ENCODE results near the gene RPL26.
"Not testable (repeated sequence)": the region's sequence is repeated elsewhere in the genome, so short reads cannot be mapped to it uniquely, and the experiment has no call there.

RPL26 gene

GRCh38 chr17:8382880-8383142 is 182 bp downstream of the RPL26 start:
- 0 out of 2 replicates have a peak, but pooled peaks have one; percentile 35 for TF ChIP-seq ESRRG (CRISPR knock-in tag; IDR thresholded peaks at IDR 0.05)
- no peak for TF ChIP-seq TOX (CRISPR knock-in tag; IDR thresholded peaks at IDR 0.05; ENCODE audit: borderline replicate concordance)
- TF ChIP-seq PPARA (CRISPR knock-in tag; IDR thresholded peaks at IDR 0.05; ENCODE audit: borderline replicate concordance), result no peak
- TF ChIP-seq CSDC2 (CRISPR knock-in tag; IDR thresholded peaks at IDR 0.05), result no peak
- ATAC-seq, result no peak

- no peak for TF ChIP-seq ZFP3 (CRISPR knock-in tag; IDR thresholded peaks at IDR 0.05)
- TF ChIP-seq, protein P1, sequence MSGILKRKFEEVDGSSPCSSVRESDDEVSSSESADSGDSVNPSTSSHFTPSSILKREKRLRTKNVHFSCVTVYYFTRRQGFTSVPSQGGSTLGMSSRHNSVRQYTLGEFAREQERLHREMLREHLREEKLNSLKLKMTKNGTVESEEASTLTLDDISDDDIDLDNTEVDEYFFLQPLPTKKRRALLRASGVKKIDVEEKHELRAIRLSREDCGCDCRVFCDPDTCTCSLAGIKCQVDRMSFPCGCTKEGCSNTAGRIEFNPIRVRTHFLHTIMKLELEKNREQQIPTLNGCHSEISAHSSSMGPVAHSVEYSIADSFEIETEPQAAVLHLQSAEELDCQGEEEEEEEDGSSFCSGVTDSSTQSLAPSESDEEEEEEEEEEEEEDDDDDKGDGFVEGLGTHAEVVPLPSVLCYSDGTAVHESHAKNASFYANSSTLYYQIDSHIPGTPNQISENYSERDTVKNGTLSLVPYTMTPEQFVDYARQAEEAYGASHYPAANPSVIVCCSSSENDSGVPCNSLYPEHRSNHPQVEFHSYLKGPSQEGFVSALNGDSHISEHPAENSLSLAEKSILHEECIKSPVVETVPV (CRISPR knock-in tag; IDR thresholded peaks at IDR 0.05), result no peak
- ATAC-seq, result no peak
Measured at GRCh38 chr17:8382052-8382879, 727 bp downstream of the RPL26 start.

DNA sequence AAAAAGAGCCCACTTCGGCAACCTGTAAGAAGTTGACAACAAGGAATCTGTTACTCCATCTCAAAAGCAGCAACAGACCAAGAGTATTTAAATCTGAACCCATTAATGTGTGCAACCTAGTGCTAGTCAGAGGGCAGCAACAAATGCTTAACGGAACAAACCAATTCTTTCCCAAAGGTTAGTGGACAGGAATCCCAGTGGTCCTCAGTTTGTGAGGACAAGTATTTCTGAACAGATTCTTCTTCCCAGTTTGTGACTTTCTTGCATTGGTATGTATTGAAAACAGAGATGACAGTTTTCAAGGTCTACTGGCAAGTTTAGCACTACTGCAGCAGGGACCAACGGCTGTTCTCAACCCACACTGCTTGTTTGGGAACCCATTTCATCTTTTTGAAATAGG is 2.9 kb downstream of the RPL26 start:
- ATAC-seq, result no peak
- TF ChIP-seq ZNF8 (CRISPR knock-in tag; IDR thresholded peaks at IDR 0.05) (no peak), ZC3H10 (CRISPR knock-in tag; IDR thresholded peaks at IDR 0.05) (no peak), TCF4 (CRISPR knock-in tag; IDR thresholded peaks at IDR 0.05; ENCODE audit: borderline replicate concordance) (no peak), RARB (CRISPR knock-in tag; IDR thresholded peaks at IDR 0.05) (no peak), ZFP3 (CRISPR knock-in tag; IDR thresholded peaks at IDR 0.05) (no peak)

DNA sequence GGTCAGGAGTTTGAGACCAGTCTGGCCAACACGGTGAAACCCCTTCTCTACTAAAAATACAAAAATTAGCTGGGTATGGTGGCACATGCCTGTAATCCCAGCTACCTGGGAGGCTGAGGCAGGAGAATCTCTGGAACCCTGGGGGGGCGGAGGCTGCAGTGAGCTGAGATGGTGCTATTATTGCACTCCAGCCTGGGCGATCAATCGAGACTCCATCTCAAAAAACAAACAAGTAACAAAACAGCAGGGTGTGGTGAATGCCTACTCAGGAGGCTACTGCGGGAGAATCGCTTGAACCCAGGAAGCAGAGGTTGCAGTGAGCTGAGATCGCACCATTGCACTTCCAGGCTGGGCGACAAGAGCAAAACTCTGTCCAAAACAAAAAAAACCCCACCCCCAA is 4.9 kb downstream of the RPL26 start:
- not testable (repeated sequence) for ATAC-seq

DNA sequence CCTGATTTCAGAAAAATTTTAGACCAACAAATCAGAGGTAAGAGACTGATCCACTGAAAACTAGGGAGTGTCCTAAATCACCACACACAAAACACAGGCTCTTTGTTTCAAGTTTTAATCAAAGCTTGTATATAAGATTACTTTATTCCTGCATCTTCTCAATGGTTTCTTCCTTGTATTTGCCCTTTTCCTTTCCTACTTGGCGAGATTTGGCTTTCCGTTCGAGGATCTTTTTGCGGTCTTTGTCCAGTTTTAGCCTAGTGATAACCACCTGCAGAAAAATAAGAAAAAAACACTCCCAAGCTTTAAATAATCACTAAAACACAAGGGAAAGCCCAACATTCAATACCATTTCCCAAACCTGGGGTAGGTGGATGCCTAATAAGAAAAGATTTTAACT is 5.6 kb downstream of the RPL26 start:
- TF ChIP-seq RARB (CRISPR knock-in tag; IDR thresholded peaks at IDR 0.05) (no peak), SNAI2 (CRISPR knock-in tag; IDR thresholded peaks at IDR 0.05) (no peak), POU6F1 (CRISPR knock-in tag; IDR thresholded peaks at IDR 0.05; ENCODE audit: borderline replicate concordance, low read depth) (no peak), CREB5 (CRISPR knock-in tag; IDR thresholded peaks at IDR 0.05; ENCODE audit: low read depth) (no peak), PPARA (CRISPR knock-in tag; IDR thresholded peaks at IDR 0.05; ENCODE audit: borderline replicate concordance) (no peak), CSDC2 (CRISPR knock-in tag; IDR thresholded peaks at IDR 0.05) (no peak), ESRRG (CRISPR knock-in tag; IDR thresholded peaks at IDR 0.05) (no peak), TOX (CRISPR knock-in tag; IDR thresholded peaks at IDR 0.05; ENCODE audit: borderline replicate concordance) (no peak), ZC3H10 (CRISPR knock-in tag; IDR thresholded peaks at IDR 0.05) (no peak), OSR1 (CRISPR knock-in tag; IDR thresholded peaks at IDR 0.05) (no peak), ZNF70 (CRISPR knock-in tag; IDR thresholded peaks at IDR 0.05) (no peak)
- TF ChIP-seq, protein P1 (CRISPR knock-in tag; IDR thresholded peaks at IDR 0.05), result no peak
- TF ChIP-seq, protein P2, sequence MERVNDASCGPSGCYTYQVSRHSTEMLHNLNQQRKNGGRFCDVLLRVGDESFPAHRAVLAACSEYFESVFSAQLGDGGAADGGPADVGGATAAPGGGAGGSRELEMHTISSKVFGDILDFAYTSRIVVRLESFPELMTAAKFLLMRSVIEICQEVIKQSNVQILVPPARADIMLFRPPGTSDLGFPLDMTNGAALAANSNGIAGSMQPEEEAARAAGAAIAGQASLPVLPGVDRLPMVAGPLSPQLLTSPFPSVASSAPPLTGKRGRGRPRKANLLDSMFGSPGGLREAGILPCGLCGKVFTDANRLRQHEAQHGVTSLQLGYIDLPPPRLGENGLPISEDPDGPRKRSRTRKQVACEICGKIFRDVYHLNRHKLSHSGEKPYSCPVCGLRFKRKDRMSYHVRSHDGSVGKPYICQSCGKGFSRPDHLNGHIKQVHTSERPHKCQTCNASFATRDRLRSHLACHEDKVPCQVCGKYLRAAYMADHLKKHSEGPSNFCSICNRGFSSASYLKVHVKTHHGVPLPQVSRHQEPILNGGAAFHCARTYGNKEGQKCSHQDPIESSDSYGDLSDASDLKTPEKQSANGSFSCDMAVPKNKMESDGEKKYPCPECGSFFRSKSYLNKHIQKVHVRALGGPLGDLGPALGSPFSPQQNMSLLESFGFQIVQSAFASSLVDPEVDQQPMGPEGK (CRISPR knock-in tag; IDR thresholded peaks at IDR 0.05; ENCODE audit: borderline replicate concordance), result no peak
- no peak for ATAC-seq

Data from SK-N-SH treated with all-trans-retinoic acid at 6 μM for 48 hours (cell line).